HG03558 (cell line): ENCODE measurements around the gene CCDC38.
A peak's percentile ranks its signal among the peaks of the same experiment; 100 is the strongest.
"Not testable (repeated sequence)": the region's sequence is repeated elsewhere in the genome, so short reads cannot be mapped to it uniquely, and the experiment has no call there.

Experiments
- ATAC-seq: cut with Tn5 transposase; IDR thresholded peaks from one replicate; pipeline ENCODE4 v1.9.1; 2021; ENCODE audit warnings: moderate number of reproducible peaks; ENCODE audit not compliant: unreplicated experiment; ENCODE audit errors: extremely low read depth

Gene CCDC38

GRCh38 chr12:95942524-95943329, at the start of gene CCDC38:
Gene CCDC38 (minus strand): TSS chr12:95942614. CDS start chr12:95936509, 6,105 bp downstream.
- ATAC-seq: peak; percentile 89

GRCh38 chr12:95990136-95990535, 47.7 kb upstream of the CCDC38 start:
- no peak for ATAC-seq

- no peak for ATAC-seq
Measured at GRCh38 chr12:95989504-95990123, 47.2 kb upstream of the CCDC38 start.

GRCh38 chr12:95988506-95989275, 46.3 kb upstream of the CCDC38 start:
- no peak for ATAC-seq

- no peak for ATAC-seq
Measured at GRCh38 chr12:95986635-95987570, 44.5 kb upstream of the CCDC38 start.

- ATAC-seq: no peak
Measured at GRCh38 chr12:95984682-95985081, 42.3 kb upstream of the CCDC38 start.

GRCh38 chr12:95982602-95983001, 40.2 kb upstream of the CCDC38 start:
- no peak for ATAC-seq

- no peak for ATAC-seq
Measured at GRCh38 chr12:95980437-95980836, 38.0 kb upstream of the CCDC38 start.

- ATAC-seq: no peak
Measured at GRCh38 chr12:95978774-95979173, 36.4 kb upstream of the CCDC38 start.

- ATAC-seq: no peak
Measured at GRCh38 chr12:95978351-95978750, 35.9 kb upstream of the CCDC38 start.

- no peak for ATAC-seq
Measured at GRCh38 chr12:95977764-95978305, 35.4 kb upstream of the CCDC38 start.

GRCh38 chr12:95976416-95976832, 34.0 kb upstream of the CCDC38 start:
- ATAC-seq: no peak

GRCh38 chr12:95975491-95975890, 33.1 kb upstream of the CCDC38 start:
- no peak for ATAC-seq

- ATAC-seq: no peak
Measured at GRCh38 chr12:95974358-95974757, 31.9 kb upstream of the CCDC38 start.

- no peak for ATAC-seq
Measured at GRCh38 chr12:95972832-95973456, 30.5 kb upstream of the CCDC38 start.

GRCh38 chr12:95970905-95971304, 28.5 kb upstream of the CCDC38 start:
- ATAC-seq: no peak

GRCh38 chr12:95969116-95969515, 26.7 kb upstream of the CCDC38 start:
- ATAC-seq: not testable (repeated sequence)

GRCh38 chr12:95967301-95967700, 24.9 kb upstream of the CCDC38 start:
- ATAC-seq: no peak

GRCh38 chr12:95966287-95966870, 24.0 kb upstream of the CCDC38 start:
- ATAC-seq: no peak
